ENCODE measurements around the gene FANCC. TPM values are rescaled to one million over a fixed set of nuclear protein-coding genes. Genes with fewer than 3 reads are reported as not detected.

FANCC gene
- total and polyA plus RNA-seq, 2 of the 4 experiments (the other 2 are of a cell fraction), result 4.7 to 6.3 TPM

- Histone ChIP-seq H3K14ac (replicated peaks; ENCODE audit: low read depth, low read length) (no peak overlapping the region), H3K18ac (ENCODE audit: low read depth, low read length) (no peak overlapping the region), H3K23ac (ENCODE audit: low read depth, low read length) (no peak overlapping the region), H3K4me2 (ENCODE audit: low read depth, low read length) (no peak overlapping the region), H3K4me1 (ENCODE audit: control insufficient read depth, insufficient read depth, low read length) (peaks cover 14% of the 10 kb centered on the region), H3K56ac (ENCODE audit: extremely low read depth, insufficient read depth, low read length) (no peak overlapping the region), H3K27me3 (ENCODE audit: control insufficient read depth, insufficient read depth, low read length) (no peaks in the 10 kb centered on the region), H4K20me1 (ENCODE audit: insufficient read depth, low read length) (peaks cover 84% of the 10 kb centered on the region), H2AK5ac (ENCODE audit: low read depth, low read length) (no peak overlapping the region), H2AK9ac (replicated peaks; ENCODE audit: low read depth, low read length, poor library complexity) (no peak overlapping the region), H2BK20ac (ENCODE audit: low read depth, low read length) (no peak overlapping the region), H3K9me1 (ENCODE audit: insufficient read depth, low read length) (peaks cover 20% of the 10 kb centered on the region), H4K8ac (ENCODE audit: low read depth in 2 of 2, low read length in 2 of 2) (no peak overlapping the region), H3K4ac (ENCODE audit: low read depth, low read length) (no peak overlapping the region), H4K91ac (ENCODE audit: insufficient read depth, low read depth, low read length) (no peak overlapping the region), H2BK5ac (ENCODE audit: low read depth, low read length, poor library complexity, severe bottlenecking) (no peak overlapping the region), H2BK15ac (ENCODE audit: low read depth, low read length) (no peak overlapping the region), H3K9me3 (ENCODE audit: control insufficient read depth, insufficient read depth, low read length) (no peaks in the 10 kb centered on the region), H2BK120ac (ENCODE audit: low read depth, low read length) (no peak overlapping the region), H3K9ac (ENCODE audit: low read depth, low read length) (no peak overlapping the region), H3K36me3 (ENCODE audit: control insufficient read depth, insufficient read depth, low read length) (peaks cover 73% of the 10 kb centered on the region), H4K5ac (ENCODE audit: low read depth, low read length) (no peak overlapping the region), H3K27ac (ENCODE audit: insufficient read depth, low read length) (no peak overlapping the region), H3K4me3 (ENCODE audit: insufficient read depth, low read depth, low read length) (no peak overlapping the region), H2AFZ (replicated peaks; ENCODE audit: low read length, poor library complexity) (no peak overlapping the region), H3K79me1 (ENCODE audit: low read depth in 1 of 2, low read length in 2 of 2) (peaks cover 40 to 90% of the 10 kb centered on the region in 2 experiments)
- BruUV-seq (replicated peaks), result no TSS peak
- in situ Hi-C loops (cut with MboI; ENCODE audit: low sequenced_read_pairs), result no loop called here
- TF ChIP-seq MAZ (IDR thresholded peaks at IDR 0.05; ENCODE audit: borderline replicate concordance, low read depth, low read length) (no peak), RFX5 (IDR thresholded peaks at IDR 0.05; ENCODE audit: low read depth, low read length) (no peak), RCOR1 (IDR thresholded peaks at IDR 0.05; ENCODE audit: insufficient replicate concordance, low read length) (no peak), POLR2A (IDR thresholded peaks at IDR 0.05; ENCODE audit: low read depth, low read length) (no peak), MXI1 (IDR thresholded peaks at IDR 0.05; ENCODE audit: borderline replicate concordance, low read depth, low read length) (no peak), USF2 (IDR thresholded peaks at IDR 0.05; ENCODE audit: low read depth, low read length) (no peak), NFE2L2 (IDR thresholded peaks at IDR 0.05; ENCODE audit: low read depth, low read length) (no peak), SMC3 (IDR thresholded peaks at IDR 0.05; ENCODE audit: low read depth, low read length) (no peak), MAFK (IDR thresholded peaks at IDR 0.05; ENCODE audit: low read depth, low read length) (no peak)
- ChIA-PET POLR2A (ENCODE audit: unreplicated experiment) (no interaction called here), CTCF (no interaction called here)
- DNase-seq (no peak), ATAC-seq (ENCODE audit: low read depth) (no peak)
- 95% methylated on average over 14 of the region's 19 CpGs; no CpG with 5 or more reads in 1 of the 2 experiments for WGBS, 2 experiments (ENCODE audit: extremely low coverage in 2 of 2, insufficient read length in 1 of 2)
- intact Hi-C loops (cut with micrococcal nuclease), result no loop called here
- dilution Hi-C loops (cut with HindIII; ENCODE audit: low sequenced_read_pairs, unreplicated experiment), result no loop called here
These were observed 235.5 kb downstream of the FANCC start for GRCh38 chr9:95081998-95082397.

All from IMR-90 (cell line).